22Rv1 (cell line): ENCODE data around the gene DTNA.
A peak's percentile ranks its signal among the peaks of the same experiment; 100 is the strongest.

Experiments
- H3K27ac ChIP-seq: fragments of 450-650 bp; 2 replicates; pipeline ENCODE4 v1.5.1; 2017
- CTCF ChIP-seq: fragments of 450-650 bp; IDR thresholded peaks from 2 replicates; pipeline ENCODE4 v1.5.1; 2017; ENCODE audit warnings: mild to moderate bottlenecking
- ZFX ChIP-seq: fragments of 450-650 bp; IDR thresholded peaks from 2 replicates; pipeline ENCODE4 v1.6.1; 2017; ENCODE audit warnings: antibody characterized with exemption, borderline replicate concordance

Gene DTNA

GRCh38 chr18:34806527-34806926 is 96.4 kb downstream of the DTNA start:
- no peak overlapping the region for H3K27ac ChIP-seq
- TF ChIP-seq CTCF, result no peak

GRCh38 chr18:34807106-34807796 is 97.2 kb downstream of the DTNA start:
- no peak overlapping the region for H3K27ac ChIP-seq
- no peak for TF ChIP-seq CTCF
- TF ChIP-seq ZFX, result no peak

GRCh38 chr18:34808389-34808788 is 98.3 kb downstream of the DTNA start:
- TF ChIP-seq ZFX (no peak), CTCF (no peak)

GRCh38 chr18:34809451-34810072 is 99.5 kb downstream of the DTNA start:
- no peak overlapping the region for H3K27ac ChIP-seq
- peak; percentile 75 for TF ChIP-seq CTCF
- no peak for TF ChIP-seq ZFX

More at GRCh38 chr18:34808389-34808788, 98.3 kb downstream of the DTNA start:
- no peak overlapping the region for H3K27ac ChIP-seq

GRCh38 chr18:34816183-34816582 is 106.1 kb downstream of the DTNA start:
- H3K27ac ChIP-seq, result no peak overlapping the region
- TF ChIP-seq ZFX, result no peak
- no peak for TF ChIP-seq CTCF

GRCh38 chr18:34817636-34818035 is 107.5 kb downstream of the DTNA start:
- no peak overlapping the region for H3K27ac ChIP-seq
- TF ChIP-seq ZFX (no peak), CTCF (no peak)

GRCh38 chr18:34818064-34818463 is 108.0 kb downstream of the DTNA start:
- H3K27ac ChIP-seq, result no peak overlapping the region
- TF ChIP-seq CTCF (no peak), ZFX (no peak)
